PC-9 (cell line): ENCODE data around the gene LRRC23.

Source experiments
- CTCF ChIP-seq: fragments of 200-600 bp; sonication (generic); conservative IDR thresholded peaks from 2 replicates; pipeline ENCODE4 v1.6.1; 2017; ENCODE audit warnings: mixed run types, antibody characterized with exemption, mild to moderate bottlenecking, moderate library complexity
- EZH2 ChIP-seq: fragments of 200-600 bp; sonication (generic); IDR thresholded peaks from 2 replicates; pipeline ENCODE4 v1.8.0; 2017; ENCODE audit warnings: antibody characterized with exemption, low read depth

GRCh38 chr12:6929466-6930452 is 25.1 kb downstream of the LRRC23 start:
- no peak for TF ChIP-seq CTCF
- TF ChIP-seq EZH2: no peak
